ENCODE data around the gene FAM50A.

The FAM50A gene

DNA sequence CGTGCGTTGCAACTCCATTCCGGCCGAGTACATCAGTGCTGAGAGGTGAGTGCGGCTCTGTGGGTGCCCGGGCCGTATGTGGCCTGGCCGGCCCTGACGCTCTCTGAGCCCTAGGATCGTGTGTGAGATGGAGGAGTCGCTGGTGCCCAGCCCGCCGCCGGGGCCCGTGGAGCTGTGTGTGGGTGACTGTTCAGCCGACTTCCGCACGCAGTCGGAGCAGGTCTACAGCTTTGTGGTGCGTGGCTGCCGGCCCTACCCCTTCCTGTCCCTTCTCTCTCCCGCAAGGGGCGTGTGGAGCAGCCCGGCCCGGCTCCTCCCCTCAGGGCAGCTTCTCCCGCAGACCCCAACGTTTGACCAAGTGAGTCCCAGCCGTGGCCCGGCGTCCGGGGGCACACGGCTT is 22.1 kb downstream of the FAM50A start:
- Histone ChIP-seq H3K27ac (ENCODE audit: low read depth, low read length) (no peak overlapping the region), H3K4me1 (ENCODE audit: control insufficient read depth, insufficient read depth, low read length) (no peaks in the 10 kb centered on the region), H3K4me3 (ENCODE audit: low read length) (no peak overlapping the region), H3K9ac (ENCODE audit: low read length) (no peak overlapping the region), H3K27me3 (ENCODE audit: control insufficient read depth, insufficient read depth, low read length) (peaks cover 3% of the 10 kb centered on the region), H3K36me3 (ENCODE audit: control insufficient read depth, insufficient read depth, low read length) (peaks cover 4% of the 10 kb centered on the region)

DNA sequence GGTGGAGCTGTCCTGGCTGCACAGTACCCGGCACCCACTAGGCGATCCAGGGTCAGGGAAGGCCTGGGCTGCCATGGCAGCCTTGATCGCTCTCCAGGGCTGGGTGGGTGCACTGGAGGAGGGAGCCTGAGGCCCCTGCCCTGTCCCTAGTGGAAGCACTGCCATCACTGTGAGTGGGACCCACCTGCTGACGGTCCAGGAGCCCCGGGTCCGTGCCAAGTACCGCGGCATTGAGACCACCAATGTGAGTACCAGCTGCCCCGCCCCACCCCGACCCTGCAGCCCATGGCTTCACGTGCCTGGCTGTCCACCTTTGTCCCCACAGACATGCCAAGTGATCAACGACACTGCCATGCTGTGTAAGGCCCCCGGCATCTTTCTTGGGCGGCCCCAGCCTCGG is 23.0 kb downstream of the FAM50A start:
- Histone ChIP-seq H3K27me3 (ENCODE audit: control insufficient read depth, insufficient read depth, low read length) (peaks cover 3% of the 10 kb centered on the region), H3K4me3 (ENCODE audit: low read length) (no peak overlapping the region), H3K27ac (ENCODE audit: low read depth, low read length) (no peak overlapping the region), H3K36me3 (ENCODE audit: control insufficient read depth, insufficient read depth, low read length) (peaks cover 4% of the 10 kb centered on the region), H3K4me1 (ENCODE audit: control insufficient read depth, insufficient read depth, low read length) (no peaks in the 10 kb centered on the region), H3K9ac (ENCODE audit: low read length) (no peak overlapping the region)

DNA sequence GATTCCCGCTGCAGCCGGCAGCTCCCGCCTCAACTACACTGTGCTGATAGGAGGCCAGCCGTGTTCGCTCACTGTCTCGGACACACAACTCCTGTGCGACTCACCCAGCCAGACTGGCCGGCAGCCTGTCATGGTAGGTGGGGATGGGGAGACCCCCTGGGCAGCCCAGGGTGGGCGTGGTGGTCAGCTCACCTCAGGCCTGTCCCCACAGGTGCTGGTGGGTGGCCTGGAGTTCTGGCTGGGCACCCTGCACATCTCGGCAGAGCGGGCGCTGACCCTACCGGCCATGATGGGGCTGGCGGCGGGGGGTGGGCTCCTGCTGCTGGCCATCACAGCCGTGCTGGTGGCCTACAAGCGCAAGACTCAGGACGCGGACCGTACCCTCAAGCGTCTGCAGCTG is 23.6 kb downstream of the FAM50A start:
- peaks cover 2% of the 10 kb centered on the region for H3K27me3 ChIP-seq (ENCODE audit: control insufficient read depth, insufficient read depth, low read length)
- no peak overlapping the region for H3K27ac ChIP-seq (ENCODE audit: low read depth, low read length)
- no peak overlapping the region for H3K9ac ChIP-seq (ENCODE audit: low read length)
- H3K36me3 ChIP-seq (ENCODE audit: control insufficient read depth, insufficient read depth, low read length) = peaks cover 4% of the 10 kb centered on the region
- H3K4me1 ChIP-seq (ENCODE audit: control insufficient read depth, insufficient read depth, low read length) = no peaks in the 10 kb centered on the region
- H3K4me3 ChIP-seq (ENCODE audit: low read length) = no peak overlapping the region

DNA sequence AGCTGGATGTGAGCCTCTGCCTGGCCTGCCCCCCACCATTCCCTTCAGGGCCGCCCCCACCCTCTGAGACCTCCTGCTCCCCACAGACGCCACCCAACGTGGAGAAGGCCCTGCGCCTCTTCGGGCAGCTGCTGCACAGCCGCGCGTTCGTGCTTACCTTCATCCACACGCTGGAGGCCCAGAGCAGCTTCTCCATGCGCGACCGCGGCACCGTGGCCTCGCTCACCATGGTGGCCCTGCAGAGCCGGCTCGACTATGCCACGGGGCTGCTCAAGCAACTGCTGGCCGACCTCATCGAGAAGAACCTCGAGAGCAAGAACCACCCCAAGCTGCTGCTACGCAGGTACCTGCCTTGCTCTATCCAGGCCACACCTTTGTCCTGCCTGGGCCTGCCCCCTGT is 24.3 kb downstream of the FAM50A start:
- Histone ChIP-seq H3K4me1 (ENCODE audit: control insufficient read depth, insufficient read depth, low read length) (no peaks in the 10 kb centered on the region), H3K36me3 (ENCODE audit: control insufficient read depth, insufficient read depth, low read length) (peaks cover 4% of the 10 kb centered on the region), H3K4me3 (ENCODE audit: low read length) (no peak overlapping the region), H3K27ac (ENCODE audit: low read depth, low read length) (no peak overlapping the region), H3K27me3 (ENCODE audit: control insufficient read depth, insufficient read depth, low read length) (no peaks in the 10 kb centered on the region), H3K9ac (ENCODE audit: low read length) (no peak overlapping the region)

DNA sequence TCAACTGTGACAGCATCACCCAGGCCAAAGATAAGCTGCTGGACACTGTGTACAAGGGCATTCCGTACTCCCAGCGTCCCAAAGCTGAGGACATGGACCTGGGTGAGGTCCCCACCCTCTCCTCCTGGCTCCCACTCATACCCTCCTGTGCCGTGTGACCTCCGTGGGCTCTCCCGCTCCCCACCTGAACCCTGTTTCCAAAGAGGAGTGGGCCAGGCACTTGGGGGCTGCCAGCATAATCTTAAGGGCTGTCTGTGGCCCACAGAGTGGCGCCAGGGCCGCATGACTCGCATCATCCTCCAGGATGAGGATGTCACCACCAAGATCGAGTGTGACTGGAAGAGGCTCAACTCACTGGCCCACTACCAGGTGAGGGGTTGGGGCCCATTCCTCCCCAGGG is 25.2 kb downstream of the FAM50A start:
- no peaks in the 10 kb centered on the region for H3K4me1 ChIP-seq (ENCODE audit: control insufficient read depth, insufficient read depth, low read length)
- H3K9ac ChIP-seq (ENCODE audit: low read length) = no peak overlapping the region
- H3K27ac ChIP-seq (ENCODE audit: low read depth, low read length) = no peak overlapping the region
- H3K36me3 ChIP-seq (ENCODE audit: control insufficient read depth, insufficient read depth, low read length) = peaks cover 4% of the 10 kb centered on the region
- no peak overlapping the region for H3K4me3 ChIP-seq (ENCODE audit: low read length)
- no peaks in the 10 kb centered on the region for H3K27me3 ChIP-seq (ENCODE audit: control insufficient read depth, insufficient read depth, low read length)

DNA sequence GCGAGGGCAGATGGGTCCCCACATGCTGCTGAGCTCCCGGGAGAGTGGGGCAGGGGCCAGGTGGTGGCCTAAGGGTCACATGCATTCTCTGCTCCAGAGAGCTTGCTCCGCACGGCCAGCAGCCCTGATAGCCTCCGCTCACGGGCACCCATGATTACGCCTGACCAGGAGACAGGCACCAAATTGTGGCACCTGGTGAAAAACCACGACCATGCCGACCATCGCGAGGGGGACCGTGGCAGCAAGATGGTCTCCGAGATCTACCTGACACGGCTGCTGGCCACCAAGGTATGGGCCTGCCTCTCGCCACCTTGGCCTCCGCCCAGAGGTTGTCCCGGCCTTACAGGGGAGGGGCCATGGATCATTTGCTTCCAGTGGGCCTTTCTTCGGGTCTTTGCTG is 25.9 kb downstream of the FAM50A start:
- Histone ChIP-seq H3K4me3 (ENCODE audit: low read length) (no peak overlapping the region), H3K27ac (ENCODE audit: low read depth, low read length) (no peak overlapping the region)

DNA sequence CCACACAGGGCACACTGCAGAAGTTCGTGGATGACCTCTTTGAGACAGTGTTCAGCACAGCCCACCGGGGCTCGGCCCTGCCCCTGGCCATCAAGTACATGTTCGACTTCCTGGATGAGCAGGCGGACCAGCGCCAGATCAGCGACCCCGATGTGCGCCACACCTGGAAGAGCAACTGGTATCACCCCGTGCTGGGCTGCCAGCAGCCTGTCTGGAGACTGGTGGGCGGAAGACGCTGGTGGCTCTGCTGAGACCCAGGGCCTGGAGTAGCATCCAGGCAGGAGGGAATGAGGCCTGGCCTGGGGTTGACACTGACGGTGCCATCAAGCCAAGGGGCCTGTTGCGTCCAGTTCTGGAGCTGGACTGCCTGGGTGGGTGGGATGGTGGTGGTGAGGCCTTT is 26.5 kb downstream of the FAM50A start:
- H3K36me3 ChIP-seq (ENCODE audit: control insufficient read depth, insufficient read depth, low read length) = peaks cover 3% of the 10 kb centered on the region
- no peak overlapping the region for H3K27ac ChIP-seq (ENCODE audit: low read depth, low read length)
- no peaks in the 10 kb centered on the region for H3K4me1 ChIP-seq (ENCODE audit: control insufficient read depth, insufficient read depth, low read length)

More for the DNA sequence above, 25.9 kb downstream of the FAM50A start:
- Histone ChIP-seq H3K4me1 (ENCODE audit: control insufficient read depth, insufficient read depth, low read length) (no peaks in the 10 kb centered on the region), H3K9ac (ENCODE audit: low read length) (no peak overlapping the region), H3K36me3 (ENCODE audit: control insufficient read depth, insufficient read depth, low read length) (peaks cover 4% of the 10 kb centered on the region), H3K27me3 (ENCODE audit: control insufficient read depth, insufficient read depth, low read length) (no peaks in the 10 kb centered on the region)

DNA sequence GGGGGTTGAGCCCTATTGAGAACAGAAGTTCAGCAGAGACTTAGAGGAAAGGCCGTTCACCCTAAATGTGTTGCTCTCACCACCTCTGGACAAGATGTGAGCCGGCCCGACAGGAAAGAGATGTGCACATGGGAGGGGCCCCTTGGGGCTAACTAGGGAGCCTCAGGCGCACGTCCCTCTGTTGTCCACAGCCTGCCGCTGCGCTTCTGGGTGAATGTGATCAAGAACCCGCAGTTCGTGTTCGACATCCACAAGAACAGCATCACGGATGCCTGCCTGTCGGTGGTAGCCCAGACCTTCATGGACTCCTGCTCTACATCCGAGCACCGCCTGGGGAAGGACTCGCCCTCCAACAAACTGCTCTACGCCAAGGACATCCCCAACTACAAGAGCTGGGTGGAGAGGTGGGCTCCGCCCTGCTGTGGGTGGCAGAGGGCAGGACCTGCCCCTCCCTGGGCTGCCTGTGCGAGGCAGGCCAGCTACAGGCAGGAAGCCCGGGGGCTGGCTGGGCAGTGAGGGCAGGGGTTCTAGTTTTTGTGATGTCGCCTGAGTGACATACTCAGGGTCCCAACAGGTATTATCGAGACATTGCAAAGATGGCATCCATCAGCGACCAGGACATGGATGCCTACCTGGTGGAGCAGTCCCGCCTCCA is 27.1 kb downstream of the FAM50A start:
- H3K9ac ChIP-seq (ENCODE audit: low read length) = no peak overlapping the region
- no peak overlapping the region for H3K27ac ChIP-seq (ENCODE audit: low read depth, low read length)
- H3K27me3 ChIP-seq (ENCODE audit: control insufficient read depth, insufficient read depth, low read length) = no peaks in the 10 kb centered on the region
- no peak overlapping the region for H3K4me3 ChIP-seq (ENCODE audit: low read length)
- H3K4me1 ChIP-seq (ENCODE audit: control insufficient read depth, insufficient read depth, low read length) = no peaks in the 10 kb centered on the region
- no peaks in the 10 kb centered on the region for H3K36me3 ChIP-seq (ENCODE audit: control insufficient read depth, insufficient read depth, low read length)

More for the DNA sequence above, 26.5 kb downstream of the FAM50A start:
- no peaks in the 10 kb centered on the region for H3K27me3 ChIP-seq (ENCODE audit: control insufficient read depth, insufficient read depth, low read length)
- H3K4me3 ChIP-seq (ENCODE audit: low read length) = no peak overlapping the region
- H3K9ac ChIP-seq (ENCODE audit: low read length) = no peak overlapping the region

DNA sequence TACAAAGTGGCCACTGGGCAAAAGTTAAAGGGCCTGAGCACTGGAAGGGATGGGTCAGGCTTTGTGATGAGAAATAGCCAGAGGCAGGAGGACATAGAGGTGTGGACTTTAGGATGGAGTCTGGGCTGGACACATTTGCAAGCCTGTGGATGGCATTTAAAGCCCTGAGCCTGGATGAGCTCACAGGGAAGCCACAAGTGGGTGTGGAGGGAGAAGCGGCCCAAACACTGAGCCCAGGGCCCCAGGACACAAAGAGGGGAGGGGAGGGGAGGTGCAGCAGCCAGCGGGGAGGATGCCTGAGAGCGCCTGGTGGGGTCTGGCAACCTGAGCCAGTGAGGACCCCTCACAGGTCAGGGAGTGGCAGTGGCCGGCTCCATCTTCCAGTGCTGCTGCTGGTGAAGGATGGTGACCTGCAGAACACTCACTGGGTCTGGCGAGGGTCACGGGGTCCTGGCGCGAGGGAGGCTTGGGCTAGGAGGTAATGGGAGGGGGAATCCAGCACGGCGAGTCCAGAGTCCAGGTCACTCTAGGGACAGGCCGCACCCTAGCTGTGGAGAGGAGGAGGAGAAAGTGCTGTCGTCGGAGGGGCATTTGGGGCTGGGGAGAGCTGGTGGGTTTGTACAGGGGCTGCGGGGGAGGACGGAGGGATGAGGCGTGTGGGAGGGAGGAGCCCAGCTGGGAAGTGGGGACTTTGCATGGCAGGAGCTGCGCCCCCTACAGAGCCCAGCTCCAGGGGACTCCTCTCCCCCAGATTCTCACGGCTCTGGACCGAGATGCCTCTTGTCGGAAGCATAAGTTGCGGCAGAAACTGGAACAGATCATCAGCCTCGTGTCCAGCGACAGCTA is 28.1 kb downstream of the FAM50A start:
- Histone ChIP-seq H3K9ac (ENCODE audit: low read length) (no peak overlapping the region), H3K36me3 (ENCODE audit: control insufficient read depth, insufficient read depth, low read length) (peaks cover 2% of the 10 kb centered on the region)

DNA sequence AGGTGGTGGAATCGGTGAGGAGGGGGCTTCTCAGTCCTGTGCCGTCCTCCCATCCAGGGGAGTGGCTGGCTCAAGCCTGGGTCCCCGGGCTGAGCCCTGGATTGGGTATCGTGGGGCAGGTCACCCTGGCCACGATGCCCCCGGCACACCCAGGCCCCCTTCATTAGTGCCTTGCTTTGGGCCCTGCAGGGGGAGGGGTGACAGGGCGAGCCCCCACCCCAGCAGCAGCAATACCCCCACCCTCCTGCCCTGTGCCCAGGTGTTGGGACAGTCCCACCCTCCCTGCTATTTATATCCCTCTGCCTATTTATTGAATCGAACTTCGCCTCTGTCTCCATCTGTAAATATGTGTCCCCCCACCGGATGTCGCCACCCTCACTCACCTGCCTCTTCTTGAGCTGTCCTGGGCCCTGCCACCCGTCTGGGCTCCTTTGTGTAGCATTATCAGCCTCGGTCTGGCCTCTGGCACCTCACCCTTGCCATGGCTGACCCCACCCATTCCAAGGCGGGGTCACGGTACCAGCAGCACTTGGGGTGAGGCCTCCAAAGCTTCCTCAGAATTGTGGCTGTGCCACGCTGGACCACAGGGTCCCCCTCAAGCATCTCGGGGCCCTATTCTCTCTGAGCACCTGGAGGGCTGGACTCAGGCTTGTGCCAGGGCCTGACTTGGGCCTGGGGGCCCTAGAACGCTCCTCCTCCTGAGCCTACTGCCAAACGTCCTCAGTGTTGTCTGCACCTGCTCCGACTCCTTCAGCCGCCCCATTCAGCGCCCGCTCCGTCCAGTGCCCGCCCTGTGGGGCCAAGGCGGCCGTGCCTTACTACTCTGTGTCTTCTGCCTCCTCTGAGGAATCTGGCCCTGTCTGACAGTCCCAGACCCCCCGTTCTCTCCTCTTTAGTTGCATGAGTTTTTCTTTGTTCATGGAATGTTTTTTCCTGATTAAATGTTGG is 29.0 kb downstream of the FAM50A start:
- Histone ChIP-seq H3K4me3 (ENCODE audit: low read length) (no peak overlapping the region), H3K4me1 (ENCODE audit: control insufficient read depth, insufficient read depth, low read length) (no peaks in the 10 kb centered on the region), H3K36me3 (ENCODE audit: control insufficient read depth, insufficient read depth, low read length) (peaks cover 2% of the 10 kb centered on the region), H3K27me3 (ENCODE audit: control insufficient read depth, insufficient read depth, low read length) (no peaks in the 10 kb centered on the region), H3K9ac (ENCODE audit: low read length) (no peak overlapping the region), H3K27ac (ENCODE audit: low read depth, low read length) (no peak overlapping the region)

More for the DNA sequence above, 28.1 kb downstream of the FAM50A start:
- Histone ChIP-seq H3K4me1 (ENCODE audit: control insufficient read depth, insufficient read depth, low read length) (no peaks in the 10 kb centered on the region), H3K4me3 (ENCODE audit: low read length) (no peak overlapping the region), H3K27me3 (ENCODE audit: control insufficient read depth, insufficient read depth, low read length) (no peaks in the 10 kb centered on the region), H3K27ac (ENCODE audit: low read depth, low read length) (no peak overlapping the region)

DNA sequence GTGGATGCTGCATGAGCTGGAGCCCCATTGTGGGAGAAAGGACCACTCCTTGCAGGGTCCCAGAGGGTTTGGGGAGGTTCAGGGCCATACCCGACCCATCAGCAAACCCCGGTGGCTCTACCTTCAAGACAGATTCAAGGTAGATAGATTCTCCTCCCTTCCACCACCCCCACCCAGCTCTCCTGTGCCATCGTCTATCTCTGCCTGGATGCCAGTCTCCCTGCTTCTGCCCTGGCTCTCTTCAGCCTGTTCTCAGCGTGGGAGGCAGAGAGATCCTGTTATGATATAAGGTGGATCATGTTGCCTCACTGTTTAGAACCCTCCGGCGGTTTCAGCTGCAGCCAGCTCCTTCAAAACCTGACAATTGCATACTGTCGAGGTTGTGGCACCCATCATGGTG is 29.7 kb downstream of the FAM50A start:
- Histone ChIP-seq H3K4me1 (ENCODE audit: control insufficient read depth, insufficient read depth, low read length) (no peaks in the 10 kb centered on the region), H3K4me3 (ENCODE audit: low read length) (no peak overlapping the region), H3K9ac (ENCODE audit: low read length) (no peak overlapping the region), H3K27ac (ENCODE audit: low read depth, low read length) (no peak overlapping the region), H3K27me3 (ENCODE audit: control insufficient read depth, insufficient read depth, low read length) (no peaks in the 10 kb centered on the region), H3K36me3 (ENCODE audit: control insufficient read depth, insufficient read depth, low read length) (peaks cover 2% of the 10 kb centered on the region)

DNA sequence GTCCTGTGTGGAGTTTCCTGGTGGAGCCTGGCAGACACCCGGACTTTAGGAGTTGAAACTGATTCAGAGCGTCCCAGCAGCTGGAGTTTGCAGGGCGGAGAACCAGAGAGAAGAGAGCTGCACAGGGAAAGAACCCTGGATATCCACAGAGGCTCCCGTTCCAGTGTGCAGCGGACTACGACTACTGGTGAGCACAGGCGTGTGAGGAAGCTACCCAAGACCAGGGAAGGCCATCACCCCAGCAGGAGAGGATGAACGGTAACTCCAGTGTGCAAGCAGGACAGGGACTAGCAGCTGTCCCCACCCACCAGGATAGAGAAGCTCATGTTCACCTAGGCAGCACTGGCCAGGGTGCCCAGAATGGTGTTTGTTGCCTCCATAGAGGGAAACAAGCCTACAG is 32.9 kb downstream of the FAM50A start:
- Histone ChIP-seq H3K9ac (ENCODE audit: low read length) (no peak overlapping the region), H3K27ac (ENCODE audit: low read depth, low read length) (no peak overlapping the region), H3K4me1 (ENCODE audit: control insufficient read depth, insufficient read depth, low read length) (no peaks in the 10 kb centered on the region), H3K4me3 (ENCODE audit: low read length) (no peak overlapping the region), H3K27me3 (ENCODE audit: control insufficient read depth, insufficient read depth, low read length) (no peaks in the 10 kb centered on the region), H3K36me3 (ENCODE audit: control insufficient read depth, insufficient read depth, low read length) (peaks cover 2% of the 10 kb centered on the region)
